Nephron (organoid): ENCODE measurements around the gene DDX6.
"Not testable (repeated sequence)": the region's sequence is repeated elsewhere in the genome, so short reads cannot be mapped to it uniquely, and the experiment has no call there.

Experiments
- H3K27ac Mint-ChIP-seq, 3 experiments: 2 replicates each; pipeline ENCODE4 v1.8.0; 2020; ENCODE audit warnings: mixed read lengths in 3 of 3, mild to moderate bottlenecking in 2 of 3, moderate library complexity in 1 of 3
- H3K27me3 Mint-ChIP-seq: 2 replicates; pipeline ENCODE4 v1.8.0; 2021; ENCODE audit warnings: low read depth, mild to moderate bottlenecking, moderate library complexity, mixed read lengths
- H3K36me3 Mint-ChIP-seq: 2 replicates; pipeline ENCODE4 v1.8.0; 2020; ENCODE audit warnings: low read depth, mixed read lengths
- H3K4me1 Mint-ChIP-seq: 2 replicates; pipeline ENCODE4 v1.8.0; 2020; ENCODE audit warnings: mixed read lengths
- H3K4me3 Mint-ChIP-seq, 3 experiments: 2 replicates each; pipeline ENCODE4 v1.8.0; 2020; ENCODE audit warnings: mild to moderate bottlenecking in 3 of 3, mixed read lengths in 3 of 3, moderate library complexity in 2 of 3
- H3K9me3 Mint-ChIP-seq: 2 replicates; pipeline ENCODE4 v1.8.0; 2020; ENCODE audit warnings: mixed read lengths
- CTCF ChIP-seq, 3 experiments: fragments of 200-600 bp; sonication (generic); IDR thresholded peaks; one replicate each; pipeline ENCODE4 v1.5.0; 2021; ENCODE audit warnings: antibody characterized with exemption in 3 of 3; ENCODE audit not compliant: unreplicated experiment in 3 of 3

Gene DDX6

GRCh38 chr11:118717221-118717620, 73.7 kb downstream of the DDX6 start:
- H3K27ac Mint-ChIP-seq, H3K36me3 Mint-ChIP-seq, H3K9me3 Mint-ChIP-seq, H3K4me3 Mint-ChIP-seq: not testable (repeated sequence)
- Mint-ChIP-seq H3K4me1 (peaks cover 28% of the 10 kb centered on the region), H3K27me3 (peaks cover 32% of the 10 kb centered on the region)

GRCh38 chr11:118715837-118716260, 75.1 kb downstream of the DDX6 start:
- peaks cover 31% of the 10 kb centered on the region for H3K27me3 Mint-ChIP-seq
- peaks cover 27% of the 10 kb centered on the region for H3K4me1 Mint-ChIP-seq
- no peaks in the 10 kb centered on the region for H3K9me3 Mint-ChIP-seq
- no peak for TF ChIP-seq CTCF (IDR thresholded peaks at IDR 0.05; ENCODE audit: unreplicated experiment in 3 of 3)
- no peaks in the 10 kb centered on the region for H3K36me3 Mint-ChIP-seq
- H3K27ac Mint-ChIP-seq, result peak overlapping the region; percentile 88 to 92 (median 92)
- no peak overlapping the region for H3K4me3 Mint-ChIP-seq

GRCh38 chr11:118715245-118715831, 75.6 kb downstream of the DDX6 start:
- Mint-ChIP-seq H3K9me3 (no peaks in the 10 kb centered on the region), H3K4me3 (no peak overlapping the region), H3K4me1 (peaks cover 22% of the 10 kb centered on the region), H3K27ac (peak overlapping the region; percentile 88 to 92 (median 92)), H3K27me3 (peaks cover 26% of the 10 kb centered on the region), H3K36me3 (no peaks in the 10 kb centered on the region)
- no peak for TF ChIP-seq CTCF (IDR thresholded peaks at IDR 0.05; ENCODE audit: unreplicated experiment in 3 of 3)

- Mint-ChIP-seq H3K27me3 (peaks cover 20% of the 10 kb centered on the region), H3K4me3 (peak overlapping the region in 1 of 3 experiments; percentile 34), H3K4me1 (peaks cover 17% of the 10 kb centered on the region), H3K36me3 (no peaks in the 10 kb centered on the region), H3K27ac (peak overlapping the region; percentile 46 to 92 (median 82)), H3K9me3 (no peaks in the 10 kb centered on the region)
- no peak for TF ChIP-seq CTCF (IDR thresholded peaks at IDR 0.05; ENCODE audit: unreplicated experiment in 3 of 3)
Observed at GRCh38 chr11:118714816-118715215, 76.1 kb downstream of the DDX6 start.

- Mint-ChIP-seq H3K27ac (peak overlapping the region in 2 of 3 experiments; percentile 46 to 92), H3K4me1 (peaks cover 15% of the 10 kb centered on the region)
- H3K9me3 Mint-ChIP-seq, result not testable (repeated sequence)
Observed at GRCh38 chr11:118714416-118714815, 76.5 kb downstream of the DDX6 start.

GRCh38 chr11:118708296-118708695, 82.7 kb downstream of the DDX6 start:
- no peaks in the 10 kb centered on the region for H3K9me3 Mint-ChIP-seq
- no peak overlapping the region for H3K27ac Mint-ChIP-seq
- H3K36me3 Mint-ChIP-seq, result no peaks in the 10 kb centered on the region
- no peak for TF ChIP-seq CTCF (IDR thresholded peaks at IDR 0.05; ENCODE audit: unreplicated experiment in 3 of 3)
- H3K27me3 Mint-ChIP-seq, result peaks cover 14% of the 10 kb centered on the region
- no peak overlapping the region for H3K4me3 Mint-ChIP-seq
- H3K4me1 Mint-ChIP-seq, result peaks cover 13% of the 10 kb centered on the region

More at GRCh38 chr11:118714416-118714815, 76.5 kb downstream of the DDX6 start:
- H3K36me3 Mint-ChIP-seq, H3K4me3 Mint-ChIP-seq: not testable (repeated sequence)
- peaks cover 16% of the 10 kb centered on the region for H3K27me3 Mint-ChIP-seq

- Mint-ChIP-seq H3K4me1 (peaks cover 13% of the 10 kb centered on the region), H3K27ac (no peak overlapping the region), H3K9me3 (no peaks in the 10 kb centered on the region), H3K27me3 (peaks cover 14% of the 10 kb centered on the region), H3K4me3 (no peak overlapping the region), H3K36me3 (no peaks in the 10 kb centered on the region)
- no peak for TF ChIP-seq CTCF (IDR thresholded peaks at IDR 0.05; ENCODE audit: unreplicated experiment in 3 of 3)
Observed at GRCh38 chr11:118706546-118706825, 84.5 kb downstream of the DDX6 start.
